Breast epithelium (tissue), 3 donors: Measurements from ENCODE around the gene CTNND2.

ENCODE experiments used
- POLR2A ChIP-seq: fragments of 450-650 bp; IDR thresholded peaks from one replicate; pipeline ENCODE4 v1.6.1; 2016; ENCODE audit warnings: antibody characterized with exemption, mild to moderate bottlenecking, moderate library complexity
- POLR2AphosphoS5 ChIP-seq, 3 donors: sonication (generic); formaldehyde crosslinking; IDR thresholded peaks; one replicate each; pipeline ENCODE4 v1.6.1; 2017; ENCODE audit warnings: antibody characterized with exemption in 3 of 3
- TF ChIP-seq, protein P1 (sequence below), 3 donors: fragments of 450-650 bp; IDR thresholded peaks; one replicate each; pipeline ENCODE4 v1.5.1; 2016 to 2017; ENCODE audit warnings: antibody characterized with exemption in 3 of 3, mild to moderate bottlenecking in 3 of 3, moderate library complexity in 3 of 3

DNA sequence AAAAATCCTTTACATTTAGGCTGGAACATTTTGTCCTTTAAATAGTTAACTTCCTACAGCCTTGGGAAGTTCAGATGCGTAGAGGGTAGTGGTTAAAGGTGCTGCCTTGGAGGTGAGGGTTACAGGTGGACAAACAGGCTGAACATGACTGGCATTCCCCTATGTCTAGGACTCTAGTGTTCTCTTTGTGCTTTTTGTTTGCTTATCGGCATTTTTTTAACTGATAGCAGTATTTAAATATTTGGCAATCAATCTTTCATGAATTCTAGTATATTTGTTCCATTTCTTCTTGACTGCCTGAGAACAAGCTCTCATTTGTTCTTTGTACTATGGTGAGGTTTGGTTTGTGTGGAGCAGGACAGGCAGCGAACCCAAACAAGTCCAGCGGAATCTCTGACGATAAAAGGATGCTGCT, 307.6 kb downstream of the CTNND2 start:
- TF ChIP-seq POLR2AphosphoS5 (IDR thresholded peaks at IDR 0.05) (no peak), POLR2A (no peak)
- TF ChIP-seq, protein P1, sequence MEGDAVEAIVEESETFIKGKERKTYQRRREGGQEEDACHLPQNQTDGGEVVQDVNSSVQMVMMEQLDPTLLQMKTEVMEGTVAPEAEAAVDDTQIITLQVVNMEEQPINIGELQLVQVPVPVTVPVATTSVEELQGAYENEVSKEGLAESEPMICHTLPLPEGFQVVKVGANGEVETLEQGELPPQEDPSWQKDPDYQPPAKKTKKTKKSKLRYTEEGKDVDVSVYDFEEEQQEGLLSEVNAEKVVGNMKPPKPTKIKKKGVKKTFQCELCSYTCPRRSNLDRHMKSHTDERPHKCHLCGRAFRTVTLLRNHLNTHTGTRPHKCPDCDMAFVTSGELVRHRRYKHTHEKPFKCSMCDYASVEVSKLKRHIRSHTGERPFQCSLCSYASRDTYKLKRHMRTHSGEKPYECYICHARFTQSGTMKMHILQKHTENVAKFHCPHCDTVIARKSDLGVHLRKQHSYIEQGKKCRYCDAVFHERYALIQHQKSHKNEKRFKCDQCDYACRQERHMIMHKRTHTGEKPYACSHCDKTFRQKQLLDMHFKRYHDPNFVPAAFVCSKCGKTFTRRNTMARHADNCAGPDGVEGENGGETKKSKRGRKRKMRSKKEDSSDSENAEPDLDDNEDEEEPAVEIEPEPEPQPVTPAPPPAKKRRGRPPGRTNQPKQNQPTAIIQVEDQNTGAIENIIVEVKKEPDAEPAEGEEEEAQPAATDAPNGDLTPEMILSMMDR (IDR thresholded peaks at IDR 0.05) = no peak
